HCEC 1CT (cell line): Measurements from ENCODE around the gene ZNF831.

Experiments used
- DNase-seq: peaks from one replicate; pipeline ENCODE4 v3.0.0-alpha.2; 2017

The ZNF831 gene

GRCh38 chr20:59157961-59158541 lies 5.6 kb upstream of the ZNF831 start:
- no peak for DNase-seq

DNA sequence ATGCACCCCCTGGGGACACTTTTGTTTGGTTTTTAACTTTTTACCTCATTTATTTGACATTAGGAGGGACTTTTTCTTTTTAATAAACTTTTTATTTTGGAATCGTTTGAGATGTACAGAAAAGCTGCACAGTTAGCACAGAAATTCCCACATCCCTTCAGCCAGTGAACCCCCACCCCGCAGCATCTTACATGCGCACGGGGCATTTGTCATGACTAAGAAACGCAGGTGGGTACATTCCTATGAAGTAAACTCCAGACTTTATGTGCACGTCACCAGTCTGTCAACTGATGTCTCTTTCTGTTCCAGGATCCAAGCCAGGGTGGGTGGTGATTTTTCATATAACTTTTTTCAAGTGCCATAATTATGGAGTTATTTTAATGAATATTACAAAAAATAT lies 4.9 kb upstream of the ZNF831 start:
- no peak for DNase-seq

GRCh38 chr20:59159091-59159490 lies 4.5 kb upstream of the ZNF831 start:
- DNase-seq: no peak

DNA sequence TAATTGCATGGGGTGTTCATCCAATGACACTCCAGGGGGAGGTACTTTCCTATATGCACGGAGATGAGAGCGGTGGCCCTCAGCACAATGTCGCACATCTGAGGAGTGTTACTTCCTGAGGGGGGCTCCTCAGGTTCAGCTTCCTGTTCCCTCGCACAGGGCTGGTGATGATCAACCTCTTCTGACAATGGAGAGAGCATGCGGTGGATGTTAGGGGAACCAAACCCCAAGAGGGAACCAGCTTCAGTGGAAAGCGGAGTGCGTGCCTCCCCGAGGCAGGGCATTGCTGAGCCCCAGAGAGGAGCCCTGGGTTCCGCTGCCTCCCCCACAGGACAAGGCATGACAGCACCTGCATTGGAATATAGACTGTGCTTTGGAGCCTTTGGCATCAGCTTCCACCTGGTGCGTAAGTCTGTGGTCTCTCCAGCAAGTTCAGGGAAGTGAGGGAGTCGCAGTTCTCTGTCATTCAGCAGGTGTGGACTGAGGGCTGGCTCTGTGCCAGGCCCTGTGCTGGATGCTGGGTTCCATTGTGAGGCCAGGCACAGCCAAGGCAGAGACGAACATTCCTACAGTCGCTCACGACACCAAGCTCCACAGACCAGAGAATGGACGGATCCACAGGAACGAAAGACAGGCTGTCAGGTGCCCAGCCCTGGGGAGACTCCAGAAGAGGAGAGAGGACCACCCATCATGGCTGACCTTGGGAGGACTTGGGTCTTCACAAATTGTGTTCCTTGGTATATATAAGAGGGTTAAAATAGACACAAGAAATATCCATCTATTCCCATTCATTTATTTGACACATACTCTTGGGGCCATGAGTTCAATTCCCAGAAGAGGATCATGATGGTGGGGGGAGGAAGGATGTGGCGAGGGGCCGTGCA lies 3.9 kb upstream of the ZNF831 start:
- no peak for DNase-seq

DNA sequence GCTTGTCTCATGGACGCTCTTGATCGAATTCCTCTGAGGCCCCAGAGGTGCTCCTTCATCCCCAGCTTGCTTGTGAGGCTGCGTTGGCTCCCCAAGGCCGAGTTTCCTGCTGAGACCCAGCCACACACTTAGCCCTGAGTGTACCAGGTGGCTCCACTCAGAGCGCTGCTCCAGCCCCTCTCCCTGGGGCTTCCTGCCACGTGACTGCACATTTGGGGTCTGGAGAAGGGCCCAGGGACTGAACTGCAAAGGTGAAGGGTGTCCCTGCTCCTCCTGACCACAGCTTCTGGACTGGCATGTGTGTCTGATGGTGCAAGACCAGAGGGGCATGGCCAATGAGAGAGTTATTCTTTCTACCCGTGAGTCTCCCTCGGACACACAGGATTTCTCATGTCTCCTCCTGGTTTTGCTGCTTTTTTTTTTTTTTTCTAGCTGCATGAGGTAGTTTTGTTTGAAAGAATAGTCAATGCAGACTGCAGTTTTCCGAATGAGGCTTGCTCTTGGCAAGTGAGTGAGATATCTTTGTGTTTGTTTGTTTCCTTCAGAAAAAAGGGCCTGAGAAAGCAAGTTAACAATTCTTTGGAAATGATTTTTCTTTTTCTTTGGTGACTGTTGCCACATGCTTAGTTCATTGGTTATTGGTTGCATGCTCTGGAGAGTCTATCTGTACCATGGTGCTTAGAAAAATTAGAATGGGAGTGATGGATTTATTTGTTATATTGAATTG lies 3.1 kb upstream of the ZNF831 start:
- no peak for DNase-seq

GRCh38 chr20:59161721-59162120 lies 1.9 kb upstream of the ZNF831 start:
- no peak for DNase-seq

- no peak for DNase-seq
These were observed 1.2 kb downstream of the ZNF831 start for GRCh38 chr20:59164686-59165391.

DNA sequence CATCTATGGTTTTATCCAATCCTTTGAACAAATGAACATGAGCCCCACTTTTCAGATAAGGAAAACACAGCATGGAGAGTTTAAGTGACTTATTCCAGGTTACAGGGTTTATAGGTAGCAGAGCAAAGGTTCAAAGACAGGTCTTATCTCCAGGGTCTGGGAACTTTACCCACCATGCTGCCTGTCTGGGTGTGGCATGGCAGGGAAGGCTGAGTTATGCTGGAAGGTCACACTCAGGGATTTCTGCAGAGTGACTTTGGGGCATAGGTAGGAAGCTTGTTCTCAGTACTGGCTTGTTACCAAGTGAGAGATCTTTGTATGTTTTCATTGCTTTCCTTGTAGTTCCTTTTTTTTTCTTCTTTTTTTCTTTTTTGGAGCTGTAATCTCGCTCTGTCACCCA lies 1.8 kb downstream of the ZNF831 start:
- DNase-seq: no peak

DNA sequence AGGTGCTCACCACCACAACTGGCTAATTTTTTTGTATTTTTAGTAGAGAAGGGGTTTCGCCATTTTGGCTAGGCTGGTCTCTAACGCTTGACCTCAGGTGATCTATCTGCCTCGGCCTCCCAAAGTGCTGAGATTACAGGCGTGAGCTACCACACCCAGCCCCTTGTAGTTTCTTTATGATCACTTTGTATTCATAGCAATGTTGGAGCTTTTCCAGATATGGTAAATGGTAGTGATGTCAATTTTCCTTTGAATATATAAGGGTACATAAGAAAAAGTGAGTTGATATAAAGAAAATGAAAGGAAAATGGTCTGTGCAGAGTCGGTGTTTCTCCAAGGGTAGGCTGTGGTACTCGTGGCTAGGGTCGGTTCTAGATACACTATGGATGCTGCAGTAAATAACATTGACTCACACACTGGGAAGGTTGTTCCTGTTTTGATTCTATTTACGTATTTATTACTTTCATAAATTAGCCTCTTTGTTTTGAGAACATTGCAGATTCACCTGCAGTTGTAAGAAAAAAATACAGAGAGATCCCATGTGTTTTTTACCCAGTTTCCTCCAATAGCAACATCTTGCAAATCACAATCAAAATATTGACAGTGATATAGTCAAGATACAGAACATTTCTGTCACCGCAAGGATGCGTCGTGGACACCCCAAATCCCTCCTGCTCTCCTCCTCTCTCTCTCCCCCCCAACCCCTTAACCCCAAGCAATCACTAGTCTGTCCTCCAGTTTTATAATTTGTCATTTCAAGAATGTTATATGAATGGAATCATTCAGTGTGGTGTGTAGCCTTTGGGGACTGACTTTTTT lies 2.5 kb downstream of the ZNF831 start:
- DNase-seq: no peak

DNA sequence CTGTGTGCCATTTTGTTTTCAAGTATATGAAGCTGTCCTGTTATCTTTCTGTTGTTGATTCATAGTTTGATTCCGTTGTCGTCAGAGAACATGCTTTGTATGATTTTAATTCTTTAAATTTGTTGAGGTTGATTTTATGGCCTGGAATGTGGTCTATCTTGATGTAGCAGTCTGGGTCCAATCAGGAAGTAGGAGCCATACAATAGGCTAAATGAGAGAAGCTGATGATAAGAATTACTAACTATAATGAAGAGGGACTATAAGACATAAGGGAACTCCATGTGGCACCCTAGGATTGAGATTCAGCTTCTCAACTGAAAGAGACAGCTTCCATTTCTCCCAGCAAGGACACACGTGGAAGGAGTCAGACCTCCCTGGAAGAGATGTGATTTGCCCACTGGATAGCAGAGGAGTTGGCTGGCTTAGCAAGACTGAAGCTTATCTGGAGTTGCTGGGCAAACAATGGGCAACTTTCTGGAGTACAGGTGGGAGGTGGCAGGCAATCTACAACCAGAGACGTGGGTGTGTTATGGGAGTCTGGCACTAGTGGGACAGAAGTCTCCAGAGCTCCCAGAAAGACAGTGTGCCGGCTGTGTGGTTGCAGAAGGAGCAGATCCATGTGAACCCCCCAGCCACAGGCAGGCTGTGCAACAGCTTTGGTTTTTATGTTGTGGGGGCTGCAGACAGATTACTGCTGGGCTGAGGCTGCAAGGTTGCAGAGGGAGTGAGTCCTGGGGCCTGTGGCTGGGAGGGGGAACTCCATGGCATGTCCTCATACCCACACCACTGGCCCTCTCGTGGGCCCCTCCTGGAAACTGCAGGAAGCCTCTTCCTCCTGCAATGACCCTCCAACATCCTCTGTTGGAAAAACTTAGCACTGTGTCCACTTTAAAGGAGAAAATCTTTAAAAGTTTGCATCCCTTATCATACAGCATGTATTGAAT lies 7.1 kb downstream of the ZNF831 start:
- DNase-seq: no peak

- DNase-seq: no peak
These were observed 8.4 kb downstream of the ZNF831 start for GRCh38 chr20:59171986-59172385.

GRCh38 chr20:59173938-59174491 lies 10.4 kb downstream of the ZNF831 start:
- no peak for DNase-seq

GRCh38 chr20:59175002-59175401 lies 11.4 kb downstream of the ZNF831 start:
- DNase-seq: no peak

- DNase-seq: no peak
These were observed 12.2 kb downstream of the ZNF831 start for GRCh38 chr20:59175861-59176260.

DNA sequence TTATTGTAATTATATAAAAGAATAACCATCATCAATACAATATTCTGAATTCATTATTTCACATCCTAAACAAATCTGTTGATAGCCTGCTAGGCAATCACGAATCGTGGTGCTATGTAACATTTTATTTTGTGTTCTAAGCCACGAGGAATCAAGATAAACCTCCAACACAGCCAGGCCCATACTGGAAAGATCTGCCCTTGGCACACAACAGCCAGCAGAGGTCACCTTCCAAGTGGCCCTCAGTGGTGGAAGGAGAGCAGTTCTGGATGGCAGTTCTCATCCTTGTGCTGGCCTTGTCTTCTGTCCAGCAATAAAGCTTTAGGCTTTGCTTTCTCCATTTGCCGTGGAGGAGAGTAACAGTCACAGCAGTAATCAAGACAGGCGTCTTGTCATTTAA lies 13.2 kb downstream of the ZNF831 start:
- DNase-seq: no peak

DNA sequence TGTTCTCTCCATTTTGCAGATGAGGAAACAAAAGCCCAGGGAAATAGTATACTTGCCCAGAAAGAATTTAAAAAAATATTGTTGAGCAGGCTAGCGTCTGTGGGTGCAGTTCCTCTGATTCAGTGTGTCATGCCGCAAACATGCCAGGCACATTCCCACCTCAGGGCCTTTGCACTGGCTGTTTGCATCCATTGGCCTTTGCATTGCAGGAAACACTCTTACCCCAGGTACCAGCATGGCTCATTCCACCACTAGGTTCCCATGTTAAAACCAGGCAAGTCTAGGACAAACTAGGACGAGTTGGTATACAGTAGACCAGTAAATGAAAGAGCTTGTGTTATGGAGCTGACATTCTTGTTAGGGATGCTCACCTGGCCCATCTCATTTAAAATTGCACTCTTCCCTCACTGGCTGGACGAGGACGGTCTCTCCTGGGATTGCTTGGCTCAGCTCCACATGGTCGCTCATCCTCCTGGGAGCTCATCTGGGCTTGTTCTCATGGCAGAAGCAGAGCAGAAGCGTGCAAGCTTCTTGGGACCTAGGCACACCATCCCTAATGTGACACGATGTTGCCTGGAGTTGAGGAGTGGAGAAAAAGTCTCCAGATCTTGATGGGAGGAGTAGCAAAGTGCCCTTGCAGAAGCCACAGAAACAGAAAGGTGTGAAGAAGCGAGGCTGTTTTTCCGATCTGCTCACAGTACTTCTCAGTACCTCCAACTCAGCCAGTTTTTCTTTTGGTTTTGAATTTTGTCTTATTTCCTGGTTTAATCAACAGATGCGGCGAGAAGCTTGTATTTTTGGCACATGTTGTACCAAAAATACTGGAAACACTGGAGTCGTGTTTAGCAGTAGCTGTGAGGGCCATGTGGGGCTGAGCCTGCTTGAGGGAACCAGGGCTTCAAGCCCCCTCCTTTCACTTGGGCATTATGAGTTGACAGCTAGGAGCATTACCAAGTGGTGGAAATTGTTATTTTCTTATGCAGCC lies 13.9 kb downstream of the ZNF831 start:
- no peak for DNase-seq

DNA sequence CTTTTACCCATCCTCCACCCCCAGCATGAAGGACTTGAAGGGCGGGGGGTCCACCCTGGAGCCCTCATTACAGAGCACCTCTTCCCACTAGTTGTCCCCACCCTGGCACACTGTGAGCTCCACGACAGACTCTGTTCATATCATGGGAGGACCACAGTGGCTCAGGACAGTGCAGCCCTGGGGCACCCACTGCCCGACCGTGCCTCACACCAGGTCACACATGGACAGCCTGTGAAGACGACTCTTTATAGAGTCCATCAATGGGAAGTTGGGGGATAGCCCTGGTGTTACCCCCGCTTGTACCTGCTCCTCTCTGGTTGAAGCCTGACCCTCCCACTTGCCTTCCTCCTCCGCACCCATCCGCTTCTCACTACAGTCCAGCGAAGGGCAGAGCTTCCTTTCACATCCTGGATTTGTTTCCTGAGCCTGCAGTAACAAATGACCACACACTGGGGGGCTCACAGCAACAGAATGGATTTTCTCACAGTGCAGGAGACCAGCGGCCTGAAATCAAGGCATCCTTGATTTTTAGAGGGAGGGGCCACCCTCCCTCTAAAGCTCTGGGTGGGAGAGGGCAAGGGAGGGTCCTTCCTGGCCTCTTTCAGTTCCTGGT lies 15.5 kb downstream of the ZNF831 start:
- DNase-seq: no peak

- no peak for DNase-seq
These were observed 16.4 kb downstream of the ZNF831 start for GRCh38 chr20:59179988-59180387.

DNA sequence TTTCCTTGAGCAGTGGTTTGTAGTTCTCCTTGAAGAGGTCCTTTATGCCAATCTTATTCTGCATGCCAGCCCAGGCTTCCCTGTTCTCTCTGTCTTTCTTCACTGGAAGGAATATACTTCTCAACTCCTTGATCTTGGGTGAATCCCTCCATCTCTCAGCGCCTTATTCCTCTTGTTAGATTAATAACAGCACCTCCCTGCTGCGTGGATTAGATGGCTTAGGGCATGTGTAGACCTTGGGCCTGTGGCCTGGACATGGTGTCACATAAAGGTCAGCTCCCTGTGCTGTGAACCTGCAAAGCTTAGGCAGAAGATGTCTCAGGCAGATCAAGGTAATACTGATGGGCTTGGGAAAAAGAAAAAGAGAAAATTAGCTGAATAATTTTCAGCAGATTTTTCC lies 18.3 kb downstream of the ZNF831 start:
- DNase-seq: no peak
